ENCODE measurements around the gene DNMBP. TPM values are rescaled to one million over a fixed set of nuclear protein-coding genes. Genes with fewer than 3 reads are reported as not detected.
A peak's percentile ranks its signal among the peaks of the same experiment; 100 is the strongest.
"Not testable (repeated sequence)": the region's sequence is repeated elsewhere in the genome, so short reads cannot be mapped to it uniquely, and the experiment has no call there.

Gene DNMBP
- total RNA-seq, 1 experiment from 2014 or later: 5.3 TPM

- DNase-seq (ENCODE audit: low read depth, low spot score): no peak
- in situ Hi-C loops (cut with HindIII; ENCODE audit: low pct_unique_long_range_greater_than_20kb, low sequenced_read_pairs): no loop called here
Observed at GRCh38 chr10:99860466-99860865, 149.3 kb downstream of the DNMBP start.

DNA sequence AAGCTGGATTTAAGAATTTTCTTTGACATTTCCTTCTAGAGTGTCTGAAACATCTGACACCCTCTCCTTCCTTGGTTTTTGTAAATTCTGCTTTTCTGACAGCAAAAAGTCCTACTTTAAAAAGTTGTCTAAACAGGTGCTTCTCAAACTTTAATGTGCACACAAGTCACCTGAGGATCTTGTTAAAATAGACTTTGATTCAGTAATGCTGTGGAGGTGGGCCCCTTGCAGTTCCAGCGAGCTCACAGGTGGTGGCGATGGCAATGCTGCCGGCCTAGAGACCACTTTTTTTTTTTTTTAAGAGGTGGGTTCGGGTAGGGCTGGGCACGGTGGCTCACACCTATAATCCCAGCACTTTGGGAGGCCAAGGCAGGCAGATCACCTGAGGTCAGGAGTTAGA, 150.2 kb downstream of the DNMBP start:
- in situ Hi-C loops (cut with HindIII; ENCODE audit: low pct_unique_long_range_greater_than_20kb, low sequenced_read_pairs): loop anchor here (10.0 kb wide), 1 partner anchor 55 kb away; no protein-coding TSS in a partner anchor

GRCh38 chr10:99858849-99859248, 150.9 kb downstream of the DNMBP start:
- in situ Hi-C loops (cut with HindIII; ENCODE audit: low pct_unique_long_range_greater_than_20kb, low sequenced_read_pairs): loop anchor here (10.0 kb wide), 1 partner anchor 54 kb away; no protein-coding TSS in a partner anchor
- no peak for DNase-seq (ENCODE audit: low read depth, low spot score)

More for the DNA sequence above, 150.2 kb downstream of the DNMBP start:
- peak; percentile 48 for DNase-seq (ENCODE audit: low read depth, low spot score)

DNA sequence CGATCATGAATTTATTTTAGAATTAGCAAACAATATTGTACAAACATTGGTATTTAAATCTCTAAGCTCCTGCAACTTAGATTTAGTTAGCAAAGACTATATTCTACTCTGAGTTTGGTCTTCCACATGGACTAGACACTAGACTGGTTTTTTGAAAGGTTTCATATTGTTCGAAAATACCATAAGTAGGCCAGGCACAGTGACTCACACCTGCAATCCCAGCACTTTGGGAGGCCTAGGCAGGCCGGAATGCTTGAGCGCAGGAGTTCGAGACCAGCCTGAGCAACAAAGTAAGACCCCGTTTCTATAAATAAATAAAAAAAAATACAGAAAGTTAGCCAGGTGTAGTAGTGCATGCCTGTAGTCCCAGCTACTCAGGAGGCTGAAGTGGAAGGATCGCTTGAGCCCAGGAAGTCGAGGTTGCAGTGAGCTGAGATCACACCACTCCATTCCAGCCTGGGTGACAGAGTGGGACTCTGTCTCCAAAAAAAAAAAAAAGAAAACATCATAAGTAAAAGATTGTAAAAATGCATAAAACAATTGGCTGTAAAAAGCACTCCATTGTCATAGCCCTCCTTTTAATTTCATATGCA, 154.2 kb downstream of the DNMBP start:
- in situ Hi-C loops (cut with HindIII; ENCODE audit: low pct_unique_long_range_greater_than_20kb, low sequenced_read_pairs): loop anchor here (10.0 kb wide), 1 partner anchor 51 kb away; no protein-coding TSS in a partner anchor
- no peak for DNase-seq (ENCODE audit: low read depth, low spot score)

DNA sequence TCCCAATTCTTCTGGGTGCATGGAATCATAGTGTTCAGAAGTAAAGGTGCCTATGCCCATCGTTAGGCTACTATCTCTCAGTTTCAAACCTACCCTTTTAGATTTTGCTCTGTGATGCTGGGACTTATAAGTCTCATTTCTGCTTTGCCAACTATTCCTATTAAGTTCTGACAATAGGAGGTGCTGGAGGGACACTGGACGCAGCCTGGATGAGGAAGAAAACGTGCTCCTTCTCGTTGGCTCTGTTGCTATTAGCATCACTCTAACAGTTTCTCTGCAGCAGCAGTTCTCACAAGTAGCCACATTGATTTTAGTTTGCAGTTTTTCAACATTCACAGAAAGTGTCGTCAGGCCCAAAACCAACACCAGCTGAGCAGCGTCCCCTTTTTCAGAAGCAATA, 154.9 kb downstream of the DNMBP start:
- DNase-seq (ENCODE audit: low read depth, low spot score): peak; percentile 53
- in situ Hi-C loops (cut with HindIII; ENCODE audit: low pct_unique_long_range_greater_than_20kb, low sequenced_read_pairs): loop anchor here (10.0 kb wide), 1 partner anchor 50 kb away; no protein-coding TSS in a partner anchor

DNA sequence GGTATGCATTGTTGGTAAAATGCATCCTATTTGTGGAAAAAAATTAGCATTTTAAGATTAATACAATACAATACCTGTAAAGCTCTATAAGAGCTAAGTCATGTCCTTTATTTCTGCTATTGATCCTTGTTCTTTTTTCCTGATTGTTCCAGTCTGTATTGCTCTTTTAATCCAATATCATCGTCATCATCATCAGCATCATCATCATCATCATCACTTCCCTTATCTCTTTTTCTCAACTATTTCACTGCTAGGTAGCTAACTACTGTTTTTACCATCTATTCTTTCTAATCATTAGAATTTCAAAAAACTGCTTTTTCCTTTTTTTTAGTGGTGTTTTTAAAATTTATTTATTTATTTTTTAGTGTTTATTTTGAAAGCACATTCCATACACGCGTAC, 156.1 kb downstream of the DNMBP start:
- no peak for DNase-seq (ENCODE audit: low read depth, low spot score)
- in situ Hi-C loops (cut with HindIII; ENCODE audit: low pct_unique_long_range_greater_than_20kb, low sequenced_read_pairs): loop anchor here (10.0 kb wide), 1 partner anchor 49 kb away; no protein-coding TSS in a partner anchor

GRCh38 chr10:99852481-99853213, 157.1 kb downstream of the DNMBP start:
- no peak for DNase-seq (ENCODE audit: low read depth, low spot score)
- in situ Hi-C loops (cut with HindIII; ENCODE audit: low pct_unique_long_range_greater_than_20kb, low sequenced_read_pairs): loop anchor here (10.0 kb wide), 1 partner anchor 48 kb away; no protein-coding TSS in a partner anchor

GRCh38 chr10:99851825-99852224, 157.9 kb downstream of the DNMBP start:
- in situ Hi-C loops (cut with HindIII; ENCODE audit: low pct_unique_long_range_greater_than_20kb, low sequenced_read_pairs): loop anchor here (10.0 kb wide), 1 partner anchor 47 kb away; no protein-coding TSS in a partner anchor
- no peak for DNase-seq (ENCODE audit: low read depth, low spot score)

- in situ Hi-C loops (cut with HindIII; ENCODE audit: low pct_unique_long_range_greater_than_20kb, low sequenced_read_pairs): loop anchor here (10.0 kb wide), 1 partner anchor 46 kb away; no protein-coding TSS in a partner anchor
- DNase-seq (ENCODE audit: low read depth, low spot score): no peak
Observed at GRCh38 chr10:99850767-99851340, 158.9 kb downstream of the DNMBP start.

- no peak for DNase-seq (ENCODE audit: low read depth, low spot score)
- in situ Hi-C loops (cut with HindIII; ENCODE audit: low pct_unique_long_range_greater_than_20kb, low sequenced_read_pairs): loop anchor here (10.0 kb wide), 1 partner anchor 45 kb away; no protein-coding TSS in a partner anchor
Observed at GRCh38 chr10:99850021-99850766, 159.6 kb downstream of the DNMBP start.

- in situ Hi-C loops (cut with HindIII; ENCODE audit: low pct_unique_long_range_greater_than_20kb, low sequenced_read_pairs): no loop called here
- DNase-seq (ENCODE audit: low read depth, low spot score): no peak
Observed at GRCh38 chr10:99849536-99849935, 160.2 kb downstream of the DNMBP start.

DNA sequence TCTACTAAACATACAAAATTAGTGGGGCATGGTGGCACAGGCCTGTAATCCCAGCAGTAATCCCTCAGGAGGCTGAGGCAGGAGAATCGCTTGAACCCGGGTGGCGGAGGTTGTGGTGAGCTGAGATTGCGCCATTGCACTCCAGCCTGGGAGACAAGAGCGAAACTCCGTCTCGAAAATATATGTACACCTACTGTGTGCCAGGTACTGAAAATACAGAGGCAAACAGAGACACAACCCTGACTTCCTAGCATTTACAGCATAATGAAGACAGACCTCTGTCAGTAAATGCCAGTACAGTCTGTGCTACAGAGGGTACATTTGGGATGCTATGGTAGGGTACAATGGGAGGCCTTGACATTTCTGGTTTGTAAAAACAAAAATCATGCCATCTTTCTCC, 160.7 kb downstream of the DNMBP start:
- no peak for DNase-seq (ENCODE audit: low read depth, low spot score)
- in situ Hi-C loops (cut with HindIII; ENCODE audit: low pct_unique_long_range_greater_than_20kb, low sequenced_read_pairs): no loop called here

GRCh38 chr10:99845837-99846382, 163.8 kb downstream of the DNMBP start:
- peak; percentile 85 for DNase-seq (ENCODE audit: low read depth, low spot score)
- in situ Hi-C loops (cut with HindIII; ENCODE audit: low pct_unique_long_range_greater_than_20kb, low sequenced_read_pairs): no loop called here

DNA sequence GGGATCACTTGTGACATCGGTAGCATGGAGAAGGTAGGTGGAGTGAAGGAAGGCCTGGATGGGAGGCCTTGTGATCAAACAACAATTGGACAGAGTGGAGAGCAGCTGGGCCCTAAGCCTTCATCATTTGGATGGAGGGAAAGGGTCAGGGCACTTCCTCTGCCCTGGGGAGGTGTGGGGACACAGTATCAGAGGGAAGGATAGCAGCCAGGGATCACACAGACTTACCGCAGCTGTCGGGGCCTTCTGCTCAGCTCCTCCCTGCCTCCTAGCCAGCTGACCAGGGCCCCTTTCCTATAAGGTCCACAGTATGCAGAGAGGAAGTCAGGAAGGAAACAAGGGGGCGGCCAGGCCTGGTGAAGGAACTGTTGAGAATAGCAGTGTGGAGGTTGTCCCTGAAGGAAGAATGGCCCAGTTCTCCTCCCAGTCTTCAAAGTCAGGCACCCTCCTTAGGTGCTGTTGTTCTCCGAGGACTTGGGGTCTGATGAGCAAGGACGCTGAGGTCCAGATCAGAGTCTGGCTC, 165.3 kb downstream of the DNMBP start:
- in situ Hi-C loops (cut with HindIII; ENCODE audit: low pct_unique_long_range_greater_than_20kb, low sequenced_read_pairs): no loop called here
- DNase-seq (ENCODE audit: low read depth, low spot score): no peak

GRCh38 chr10:99843310-99843709, 166.4 kb downstream of the DNMBP start:
- in situ Hi-C loops (cut with HindIII; ENCODE audit: low pct_unique_long_range_greater_than_20kb, low sequenced_read_pairs): no loop called here
- DNase-seq (ENCODE audit: low read depth, low spot score): no peak

DNA sequence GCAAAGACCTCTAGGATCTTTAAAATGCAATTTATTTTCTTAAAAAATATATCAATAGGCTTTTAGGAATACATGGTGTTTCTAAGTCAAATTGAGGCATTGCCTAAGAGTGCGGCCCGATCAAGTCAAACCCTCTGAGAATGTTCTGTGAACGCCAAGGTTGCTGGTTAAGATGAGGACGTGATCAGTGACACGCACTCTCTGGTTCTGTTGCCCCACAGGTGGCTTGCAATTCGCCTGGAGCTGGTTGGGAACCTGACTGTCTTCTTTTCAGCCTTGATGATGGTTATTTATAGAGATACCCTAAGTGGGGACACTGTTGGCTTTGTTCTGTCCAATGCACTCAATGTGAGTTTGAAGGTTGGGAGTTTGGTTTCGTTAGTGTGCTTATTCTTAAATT, 168.0 kb downstream of the DNMBP start:
- in situ Hi-C loops (cut with HindIII; ENCODE audit: low pct_unique_long_range_greater_than_20kb, low sequenced_read_pairs): no loop called here
- DNase-seq (ENCODE audit: low read depth, low spot score): no peak

GRCh38 chr10:99840859-99841258, 168.9 kb downstream of the DNMBP start:
- DNase-seq (ENCODE audit: low read depth, low spot score); in situ Hi-C loops (cut with HindIII; ENCODE audit: low pct_unique_long_range_greater_than_20kb, low sequenced_read_pairs): not testable (repeated sequence)

Measured in SK-MEL-5 (cell line).